ENCODE data around the gene ADCY2.

DNA sequence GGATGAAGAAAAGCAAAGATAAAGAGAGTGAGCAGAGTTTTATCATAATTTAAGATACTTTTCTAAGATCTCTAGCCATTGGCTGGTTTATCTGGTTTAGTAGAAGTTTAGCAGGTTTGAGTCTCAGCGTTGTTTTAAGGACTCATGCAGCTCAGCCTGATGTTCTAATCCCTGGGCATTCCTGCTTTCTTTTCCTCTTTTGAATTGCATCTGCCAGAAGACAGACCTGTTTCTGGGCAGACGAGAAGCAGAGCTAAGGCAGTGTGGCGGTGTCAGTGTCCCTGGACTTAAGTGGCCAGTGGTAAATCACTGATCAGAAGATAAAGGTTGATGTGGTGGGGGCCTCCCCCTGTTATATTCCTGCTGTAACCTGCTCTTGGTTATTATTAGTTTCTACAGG lies 138.6 kb downstream of the ADCY2 start:
- TF ChIP-seq CTCF (IDR thresholded peaks at IDR 0.05) = no peak
- no peak for TF ChIP-seq POLR2A (IDR thresholded peaks at IDR 0.05)

Data from heart left ventricle (tissue), 13 donors.